ENCODE data around the gene JOSD1. TPM values are rescaled to one million over a fixed set of nuclear protein-coding genes. Genes with fewer than 3 reads are reported as not detected.

Gene JOSD1
- total RNA-seq, 1 donor from 2014 or later: 80.3 TPM

DNA sequence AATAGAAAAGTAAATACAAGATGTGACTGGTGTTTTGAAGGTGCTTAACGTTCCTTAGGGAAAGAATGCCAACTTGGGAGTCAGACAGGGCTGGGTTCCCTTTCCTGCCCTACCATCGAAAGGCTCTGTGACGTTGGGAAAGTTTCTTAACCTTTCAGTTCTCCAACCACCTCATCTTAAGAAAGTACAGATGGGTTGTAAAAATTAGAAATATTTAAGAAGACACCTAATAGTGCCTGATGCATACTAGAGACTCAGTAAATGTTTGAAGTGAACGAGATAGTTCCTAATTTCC lies 6.1 kb upstream of the JOSD1 start:
- Mint-ChIP-seq H3K9me3 (ENCODE audit: low read depth) (no peaks in the 10 kb centered on the region), H3K36me3 (ENCODE audit: low read depth) (no peaks in the 10 kb centered on the region), H3K27ac (ENCODE audit: unreplicated experiment) (peak overlapping the region; percentile 97), H3K4me3 (ENCODE audit: unreplicated experiment) (peak overlapping the region; percentile 89), H3K27me3 (ENCODE audit: low read depth) (no peaks in the 10 kb centered on the region), H3K4me1 (ENCODE audit: low read depth) (peaks cover 36% of the 10 kb centered on the region)
- TF ChIP-seq CTCF (IDR thresholded peaks at IDR 0.05): no peak
- no peak for DNase-seq (ENCODE audit: low spot score)

GRCh38 chr22:38706101-38706900 lies 5.6 kb upstream of the JOSD1 start:
- H3K9me3 Mint-ChIP-seq (ENCODE audit: low read depth): no peaks in the 10 kb centered on the region
- no peaks in the 10 kb centered on the region for H3K36me3 Mint-ChIP-seq (ENCODE audit: low read depth)
- TF ChIP-seq CTCF (IDR thresholded peaks at IDR 0.05): no peak
- peaks cover 37% of the 10 kb centered on the region for H3K4me1 Mint-ChIP-seq (ENCODE audit: low read depth)
- DNase-seq (ENCODE audit: low spot score): no peak
- no peaks in the 10 kb centered on the region for H3K27me3 Mint-ChIP-seq (ENCODE audit: low read depth)
- peak overlapping the region; percentile 89 for H3K4me3 Mint-ChIP-seq (ENCODE audit: unreplicated experiment)
- peak overlapping the region; percentile 97 for H3K27ac Mint-ChIP-seq (ENCODE audit: unreplicated experiment)

- DNase-seq (ENCODE audit: low spot score): peak; percentile 98
- H3K4me1 Mint-ChIP-seq (ENCODE audit: low read depth): peaks cover 37% of the 10 kb centered on the region
- H3K4me3 Mint-ChIP-seq (ENCODE audit: unreplicated experiment): peak within 1 kb of the TSS; percentile 89
- TF ChIP-seq CTCF (IDR thresholded peaks at IDR 0.05): no peak
- H3K27ac Mint-ChIP-seq (ENCODE audit: unreplicated experiment): peak within 1 kb of the TSS; percentile 97
- H3K36me3 Mint-ChIP-seq (ENCODE audit: low read depth): no peaks in the 10 kb centered on the region
- no peaks in the 10 kb centered on the region for H3K9me3 Mint-ChIP-seq (ENCODE audit: low read depth)
- no peaks in the 10 kb centered on the region for H3K27me3 Mint-ChIP-seq (ENCODE audit: low read depth)
Measured at GRCh38 chr22:38705235-38706100, 4.7 kb upstream of the JOSD1 start, which contains the start of gene GTPBP1. TSS of gene GTPBP1 (plus strand) at chr22:38705944. CDS start at chr22:38705956, 12 bp downstream.

GRCh38 chr22:38704654-38705234 lies 4.0 kb upstream of the JOSD1 start:
- Mint-ChIP-seq H3K4me1 (ENCODE audit: low read depth) (peaks cover 38% of the 10 kb centered on the region), H3K36me3 (ENCODE audit: low read depth) (no peaks in the 10 kb centered on the region), H3K27me3 (ENCODE audit: low read depth) (no peaks in the 10 kb centered on the region), H3K27ac (ENCODE audit: unreplicated experiment) (peak overlapping the region; percentile 97), H3K4me3 (ENCODE audit: unreplicated experiment) (peak overlapping the region; percentile 70), H3K9me3 (ENCODE audit: low read depth) (no peaks in the 10 kb centered on the region)
- no peak for DNase-seq (ENCODE audit: low spot score)
- TF ChIP-seq CTCF (IDR thresholded peaks at IDR 0.05): no peak

- H3K4me1 Mint-ChIP-seq (ENCODE audit: low read depth): peaks cover 56% of the 10 kb centered on the region
- peak overlapping the region; percentile 90 for H3K4me3 Mint-ChIP-seq (ENCODE audit: unreplicated experiment)
- H3K27ac Mint-ChIP-seq (ENCODE audit: unreplicated experiment): peak overlapping the region; percentile 99
- no peaks in the 10 kb centered on the region for H3K9me3 Mint-ChIP-seq (ENCODE audit: low read depth)
- peaks cover 2% of the 10 kb centered on the region for H3K36me3 Mint-ChIP-seq (ENCODE audit: low read depth)
- no peak for DNase-seq (ENCODE audit: low spot score)
- H3K27me3 Mint-ChIP-seq (ENCODE audit: low read depth): no peaks in the 10 kb centered on the region
- no peak for TF ChIP-seq CTCF (IDR thresholded peaks at IDR 0.05)
Measured at GRCh38 chr22:38700270-38700788, 414 bp downstream of the JOSD1 start.
